HEK293T (cell line): ENCODE measurements around the gene CDH15.

ENCODE experiments used
- ARNT ChIP-seq: fragments of 450-650 bp; IDR thresholded peaks from 2 replicates; pipeline ENCODE4 v1.6.1; 2017; ENCODE audit warnings: mild to moderate bottlenecking
- BHLHE40 ChIP-seq: fragments of 450-650 bp; IDR thresholded peaks from 2 replicates; pipeline ENCODE4 v1.6.1; 2016; ENCODE audit warnings: mild to moderate bottlenecking, moderate library complexity, borderline replicate concordance
- TARDBP ChIP-seq: fragments of 450-650 bp; IDR thresholded peaks from 2 replicates; pipeline ENCODE4 v1.6.1; 2016
- ZNF384 ChIP-seq: fragments of 450-650 bp; IDR thresholded peaks from 2 replicates; pipeline ENCODE4 v1.6.1; 2016

- TF ChIP-seq BHLHE40 (no peak), ZNF384 (no peak), TARDBP (no peak), ARNT (no peak)
These were observed 4.0 kb downstream of the CDH15 start for GRCh38 chr16:89175280-89176146.
